ENCODE measurements around the gene MCM9. TPM values are rescaled to one million over a fixed set of nuclear protein-coding genes. Genes with fewer than 3 reads are reported as not detected.

Gene MCM9
- polyA plus RNA-seq, 4 donors, result 3.1 to 18.9 (median 4.4) TPM

DNA sequence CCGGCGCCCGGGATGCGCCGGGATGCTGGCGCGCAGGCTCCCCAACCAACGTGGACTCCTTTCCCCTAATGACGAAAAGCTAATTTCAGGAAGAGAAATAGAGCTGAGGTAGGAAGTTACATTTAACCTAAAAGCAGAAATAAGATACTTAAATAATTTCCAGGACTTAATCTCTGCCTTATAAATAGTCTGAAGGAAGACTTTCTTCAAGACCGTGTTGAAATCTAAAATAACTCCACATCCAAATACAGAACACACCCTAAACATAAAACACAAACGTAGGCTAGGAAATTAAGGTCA lies 39.7 kb downstream of the MCM9 start:
- Histone ChIP-seq H3K4me1 (ENCODE audit: control insufficient read depth in 3 of 3, insufficient read depth in 2 of 3, low read depth in 1 of 3, low read length in 2 of 3) (peaks cover 1 to 15% (median 9%) of the 10 kb centered on the region in 3 donors), H3K27ac (ENCODE audit: low read depth in 1 of 3, low read length in 2 of 3) (peak overlapping the region; percentile 93 to 99 (median 94)), H3K27me3 (ENCODE audit: control insufficient read depth in 3 of 3, insufficient read depth in 3 of 3, low read length in 3 of 3) (no peaks in the 10 kb centered on the region), H3K4me3 (ENCODE audit: low read depth in 1 of 3, low read length in 3 of 3) (peak overlapping the region; percentile 89 to 95 (median 89)), H3K9me3 (ENCODE audit: control insufficient read depth in 2 of 2, insufficient read depth in 1 of 2, low read depth in 1 of 2, low read length in 1 of 2) (no peaks in the 10 kb centered on the region), H3K36me3 (ENCODE audit: control insufficient read depth in 3 of 3, insufficient read depth in 2 of 3, low read depth in 1 of 3, low read length in 3 of 3) (peaks cover 0 to 12% (median 0%) of the 10 kb centered on the region in 3 donors)
- FAIRE-seq (no peak), DNase-seq (no peak)
- WGBS, 3 donors, result 0 to 1% (median 0%) methylated on average over 11 of the region's 11 CpGs

DNA sequence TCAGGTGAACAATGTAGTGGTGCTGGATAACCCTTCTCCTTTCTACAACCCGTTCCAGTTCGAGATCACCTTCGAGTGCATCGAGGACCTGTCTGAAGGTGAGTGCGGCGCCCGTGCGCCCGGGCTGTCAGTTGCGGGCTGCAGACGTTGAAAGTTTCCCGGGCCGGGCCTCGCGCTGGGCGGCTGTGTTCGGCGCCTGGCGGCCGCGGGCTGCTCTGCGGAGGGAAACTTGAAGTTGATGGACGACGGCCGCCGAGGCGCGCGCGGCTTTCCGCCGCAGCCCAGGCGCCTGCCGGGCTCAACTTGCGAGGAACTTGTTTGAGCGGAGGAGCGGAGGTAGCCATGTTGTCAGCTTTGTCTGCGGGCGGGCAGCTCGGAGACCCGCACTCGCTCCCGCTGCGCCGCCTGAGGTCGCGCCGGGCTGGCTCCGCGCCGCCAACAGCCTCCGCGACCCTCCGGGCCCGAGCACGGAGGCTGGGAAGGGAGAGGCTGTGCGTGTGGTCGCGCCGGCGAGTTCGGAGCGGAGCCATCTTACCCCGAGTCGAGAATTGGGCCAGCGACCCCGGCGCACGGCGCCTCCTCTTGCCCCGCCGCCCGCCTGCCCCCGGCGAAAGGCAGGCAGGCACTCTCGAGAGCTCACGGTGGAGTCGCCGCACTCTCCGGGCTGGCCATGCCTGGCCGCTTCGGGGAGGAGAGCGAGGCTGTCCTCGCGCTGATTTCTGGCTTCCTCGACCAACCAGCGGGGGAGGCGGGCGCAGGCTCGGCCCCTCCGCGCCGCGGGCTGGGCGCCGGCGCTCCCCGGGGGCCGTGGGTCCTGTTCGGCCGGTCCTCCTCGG lies 40.3 kb downstream of the MCM9 start:
- H3K27me3 ChIP-seq (ENCODE audit: control insufficient read depth in 3 of 3, insufficient read depth in 3 of 3, low read length in 3 of 3), result no peaks in the 10 kb centered on the region
- DNase-seq, result peak; percentile 52 to 82
- no peak for FAIRE-seq
- peaks cover 1 to 15% (median 9%) of the 10 kb centered on the region in 3 donors for H3K4me1 ChIP-seq (ENCODE audit: control insufficient read depth in 3 of 3, insufficient read depth in 2 of 3, low read depth in 1 of 3, low read length in 2 of 3)
- peak overlapping the region; percentile 89 to 95 (median 89) for H3K4me3 ChIP-seq (ENCODE audit: low read depth in 1 of 3, low read length in 3 of 3)
- no peaks in the 10 kb centered on the region for H3K9me3 ChIP-seq (ENCODE audit: control insufficient read depth in 2 of 2, insufficient read depth in 1 of 2, low read depth in 1 of 2, low read length in 1 of 2)
- H3K36me3 ChIP-seq (ENCODE audit: control insufficient read depth in 3 of 3, insufficient read depth in 2 of 3, low read depth in 1 of 3, low read length in 3 of 3), result peaks cover 0 to 12% (median 0%) of the 10 kb centered on the region in 3 donors
- peak overlapping the region; percentile 93 to 99 (median 94) for H3K27ac ChIP-seq (ENCODE audit: low read depth in 1 of 3, low read length in 2 of 3)
- WGBS, 3 donors, result 0 to 1% (median 0%) methylated on average over 81 to 102 of the region's 102 CpGs

DNA sequence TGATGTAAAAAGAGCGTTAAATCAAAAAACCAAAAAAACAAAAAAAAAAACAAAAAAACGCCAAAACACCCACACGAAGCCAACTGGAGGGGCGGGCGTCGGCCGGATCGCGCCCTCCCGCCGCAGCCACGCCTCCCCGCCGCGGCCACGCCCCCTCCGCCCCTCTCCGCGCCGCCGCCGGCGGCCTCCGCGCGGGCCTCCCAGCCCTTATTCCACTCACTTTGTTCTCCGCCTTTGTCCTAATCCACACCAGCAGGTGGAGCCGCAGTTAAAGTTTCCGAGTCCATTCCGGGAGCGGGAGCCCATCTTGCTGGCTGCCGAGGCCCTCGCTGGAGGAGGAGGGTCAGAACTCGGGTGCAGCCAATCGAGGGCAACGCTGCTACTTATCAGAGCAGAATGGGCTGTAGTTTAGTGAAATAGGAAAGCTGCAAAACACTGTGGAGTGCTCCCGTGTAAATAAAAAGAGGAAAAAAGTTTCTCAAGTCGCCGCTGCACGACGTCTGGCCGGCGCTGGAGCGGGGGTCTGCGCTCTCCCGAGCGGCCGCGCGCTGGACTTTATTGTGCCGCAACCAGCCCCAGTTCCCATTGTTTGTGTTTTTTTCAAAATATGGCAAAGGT lies 41.0 kb downstream of the MCM9 start, which contains the start of gene ASF1A:
ASF1A (plus strand) TSS at position 346 of the 618 bp plus-strand sequence; CDS start at position 608, 262 bp downstream.
- peak within 1 kb of the TSS; percentile 89 to 95 (median 89) for H3K4me3 ChIP-seq (ENCODE audit: low read depth in 1 of 3, low read length in 3 of 3)
- DNase-seq (peak; percentile 99), FAIRE-seq (no peak)
- peaks cover 1 to 15% (median 9%) of the 10 kb centered on the region in 3 donors for H3K4me1 ChIP-seq (ENCODE audit: control insufficient read depth in 3 of 3, insufficient read depth in 2 of 3, low read depth in 1 of 3, low read length in 2 of 3)
- H3K36me3 ChIP-seq (ENCODE audit: control insufficient read depth in 3 of 3, insufficient read depth in 2 of 3, low read depth in 1 of 3, low read length in 3 of 3), result peaks cover 0 to 8% (median 0%) of the 10 kb centered on the region in 3 donors
- peak within 1 kb of the TSS; percentile 93 to 99 (median 94) for H3K27ac ChIP-seq (ENCODE audit: low read depth in 1 of 3, low read length in 2 of 3)
- H3K9me3 ChIP-seq (ENCODE audit: control insufficient read depth in 2 of 2, insufficient read depth in 1 of 2, low read depth in 1 of 2, low read length in 1 of 2), result no peaks in the 10 kb centered on the region
- H3K27me3 ChIP-seq (ENCODE audit: control insufficient read depth in 3 of 3, insufficient read depth in 3 of 3, low read length in 3 of 3), result no peaks in the 10 kb centered on the region
- WGBS, 3 donors, result 0 to 1% (median 1%) methylated on average over 50 to 51 of the region's 51 CpGs

DNA sequence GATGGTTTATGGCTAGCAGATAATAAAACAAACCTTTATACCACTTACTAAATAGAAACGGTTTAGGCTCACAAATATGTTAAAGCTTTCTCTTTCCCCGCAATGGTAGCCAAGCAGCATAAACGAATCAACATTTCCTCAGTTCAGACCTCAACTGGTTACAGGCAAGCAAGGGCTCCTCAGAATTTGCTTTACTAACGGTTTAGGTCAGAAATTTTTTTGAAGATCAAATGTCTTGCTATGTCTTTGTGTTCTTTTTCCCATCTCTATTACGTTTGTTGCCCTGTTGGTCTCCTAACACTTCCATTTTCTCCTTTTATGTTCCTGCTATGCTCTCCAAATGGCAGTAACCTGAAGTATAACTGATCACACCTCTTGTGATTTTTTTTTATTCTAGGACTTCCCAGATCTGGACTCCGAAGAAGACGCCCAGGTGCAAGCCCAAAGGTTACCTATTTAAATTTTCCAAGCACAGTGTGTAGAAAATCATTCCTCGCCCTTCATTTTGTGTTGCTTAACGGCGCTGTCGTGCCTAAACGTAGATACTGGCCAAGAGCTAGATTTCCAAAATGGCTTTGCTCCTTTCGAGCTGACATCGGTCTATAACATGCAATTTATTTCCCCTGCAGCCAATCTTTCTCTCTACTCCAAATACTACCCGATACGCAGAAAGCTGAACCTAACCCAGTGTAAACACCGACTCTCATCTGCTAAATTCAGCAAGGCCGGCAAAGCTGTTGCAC lies 41.7 kb downstream of the MCM9 start:
- Histone ChIP-seq H3K36me3 (ENCODE audit: control insufficient read depth in 3 of 3, insufficient read depth in 2 of 3, low read depth in 1 of 3, low read length in 3 of 3) (peaks cover 0 to 3% (median 0%) of the 10 kb centered on the region in 3 donors), H3K27me3 (ENCODE audit: control insufficient read depth in 3 of 3, insufficient read depth in 3 of 3, low read length in 3 of 3) (no peaks in the 10 kb centered on the region), H3K4me1 (ENCODE audit: control insufficient read depth in 3 of 3, insufficient read depth in 2 of 3, low read depth in 1 of 3, low read length in 2 of 3) (peaks cover 1 to 15% (median 9%) of the 10 kb centered on the region in 3 donors), H3K4me3 (ENCODE audit: low read depth in 1 of 3, low read length in 3 of 3) (peak overlapping the region; percentile 57 to 89 (median 60)), H3K27ac (ENCODE audit: low read depth in 1 of 3, low read length in 2 of 3) (peak overlapping the region; percentile 87 to 96 (median 91)), H3K9me3 (ENCODE audit: control insufficient read depth in 2 of 2, insufficient read depth in 1 of 2, low read depth in 1 of 2, low read length in 1 of 2) (no peaks in the 10 kb centered on the region)
- FAIRE-seq (no peak), DNase-seq (peak; percentile 61 to 83)
- 1% methylated on average over 18 of the region's 18 CpGs for WGBS, 3 donors

DNA sequence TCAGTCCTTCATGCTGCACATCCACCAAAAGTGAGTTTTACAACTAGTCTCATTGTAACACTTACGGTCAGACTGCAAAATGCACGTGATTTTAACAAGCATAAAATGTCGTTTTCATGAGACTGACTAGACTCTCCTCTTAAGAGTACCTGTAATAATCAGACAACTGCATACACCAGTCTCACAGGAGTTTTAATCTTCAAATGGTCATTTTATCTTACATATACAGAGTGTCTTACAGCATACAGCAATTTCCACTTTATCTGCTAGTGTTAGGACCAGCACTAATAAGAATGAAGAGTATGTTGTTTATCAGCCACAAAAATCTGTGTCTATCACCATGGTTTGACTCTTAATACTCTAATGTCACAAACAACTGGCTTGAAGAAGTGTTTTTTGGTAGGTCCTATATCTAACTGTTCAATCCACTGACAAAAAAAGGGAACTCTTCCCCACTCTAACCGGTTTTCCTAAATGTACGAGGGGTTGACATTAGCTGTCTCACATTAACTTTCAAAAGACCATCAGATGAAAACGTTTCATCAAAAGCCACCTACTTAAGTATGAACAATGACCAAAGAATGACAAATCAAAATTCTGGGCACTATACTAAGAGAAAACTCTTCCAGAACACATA lies 42.5 kb downstream of the MCM9 start:
- 7 to 22% (median 11%) methylated on average over 6 of the region's 6 CpGs for WGBS, 3 donors
- no peak for FAIRE-seq

DNA sequence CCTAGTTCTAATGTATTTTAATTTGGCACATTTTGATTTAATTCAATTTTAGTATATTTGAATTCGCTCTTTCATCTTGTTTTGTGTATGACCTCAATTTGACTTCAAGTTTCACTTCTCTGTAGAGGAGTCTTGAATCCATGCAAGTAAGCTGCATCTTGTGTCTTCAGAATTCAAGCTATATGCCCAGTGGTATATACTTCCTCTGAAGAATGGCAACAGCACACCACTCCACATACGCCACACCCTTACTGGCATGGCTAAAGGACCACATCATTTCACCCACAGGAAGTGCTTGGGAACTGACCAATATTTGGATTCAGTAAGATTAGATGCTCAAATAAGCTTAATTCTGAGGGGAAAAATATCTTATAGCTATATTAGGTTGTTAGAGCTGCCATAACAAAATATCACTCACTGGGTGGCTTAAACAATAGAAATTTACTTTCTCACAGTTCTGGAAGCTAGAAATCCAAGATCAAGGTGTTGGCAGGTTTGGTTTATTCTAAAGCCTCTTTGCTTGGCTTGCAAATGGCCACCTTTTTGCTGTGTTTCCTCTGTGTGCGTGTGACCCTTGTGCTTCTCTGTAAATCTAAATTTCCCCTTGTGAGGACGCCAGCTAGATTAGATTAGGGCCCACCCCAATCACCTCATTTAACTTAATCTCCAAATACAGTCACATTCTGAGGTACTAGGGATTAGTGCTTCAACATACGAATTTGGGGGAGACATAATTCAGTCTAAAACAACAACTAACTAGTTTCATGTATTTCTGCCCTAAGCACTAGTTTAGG lies 43.8 kb downstream of the MCM9 start:
- H3K27me3 ChIP-seq (ENCODE audit: control insufficient read depth in 3 of 3, insufficient read depth in 3 of 3, low read length in 3 of 3), result no peaks in the 10 kb centered on the region
- peak overlapping the region in 2 of 3 donors; percentile 43 to 50 for H3K27ac ChIP-seq (ENCODE audit: low read depth in 1 of 3, low read length in 2 of 3)
- no peak for FAIRE-seq
- WGBS, 3 donors, result 66 to 73% (median 70%) methylated on average over 5 of the region's 5 CpGs
- H3K4me1 ChIP-seq (ENCODE audit: control insufficient read depth in 3 of 3, insufficient read depth in 2 of 3, low read depth in 1 of 3, low read length in 2 of 3), result peaks cover under 1 to 13% (median 6%) of the 10 kb centered on the region in 3 donors
- no peak for DNase-seq
- no peaks in the 10 kb centered on the region for H3K9me3 ChIP-seq (ENCODE audit: control insufficient read depth in 2 of 2, insufficient read depth in 1 of 2, low read depth in 1 of 2, low read length in 1 of 2)
- peaks cover 0 to 2% (median 0%) of the 10 kb centered on the region in 3 donors for H3K36me3 ChIP-seq (ENCODE audit: control insufficient read depth in 3 of 3, insufficient read depth in 2 of 3, low read depth in 1 of 3, low read length in 3 of 3)
- no peak overlapping the region for H3K4me3 ChIP-seq (ENCODE audit: low read depth in 1 of 3, low read length in 3 of 3)

More for the DNA sequence above, 42.5 kb downstream of the MCM9 start:
- H3K27me3 ChIP-seq (ENCODE audit: control insufficient read depth in 3 of 3, insufficient read depth in 3 of 3, low read length in 3 of 3), result no peaks in the 10 kb centered on the region
- H3K36me3 ChIP-seq (ENCODE audit: control insufficient read depth in 3 of 3, insufficient read depth in 2 of 3, low read depth in 1 of 3, low read length in 3 of 3), result peaks cover 0 to 3% (median 0%) of the 10 kb centered on the region in 3 donors
- peaks cover 1 to 15% (median 9%) of the 10 kb centered on the region in 3 donors for H3K4me1 ChIP-seq (ENCODE audit: control insufficient read depth in 3 of 3, insufficient read depth in 2 of 3, low read depth in 1 of 3, low read length in 2 of 3)
- no peaks in the 10 kb centered on the region for H3K9me3 ChIP-seq (ENCODE audit: control insufficient read depth in 2 of 2, insufficient read depth in 1 of 2, low read depth in 1 of 2, low read length in 1 of 2)
- peak overlapping the region in 1 of 3 donors; percentile 89 for H3K4me3 ChIP-seq (ENCODE audit: low read depth in 1 of 3, low read length in 3 of 3)
- DNase-seq, result peak in 1 of 2 donors; percentile 11
- H3K27ac ChIP-seq (ENCODE audit: low read depth in 1 of 3, low read length in 2 of 3), result peak overlapping the region; percentile 60 to 91 (median 76)

DNA sequence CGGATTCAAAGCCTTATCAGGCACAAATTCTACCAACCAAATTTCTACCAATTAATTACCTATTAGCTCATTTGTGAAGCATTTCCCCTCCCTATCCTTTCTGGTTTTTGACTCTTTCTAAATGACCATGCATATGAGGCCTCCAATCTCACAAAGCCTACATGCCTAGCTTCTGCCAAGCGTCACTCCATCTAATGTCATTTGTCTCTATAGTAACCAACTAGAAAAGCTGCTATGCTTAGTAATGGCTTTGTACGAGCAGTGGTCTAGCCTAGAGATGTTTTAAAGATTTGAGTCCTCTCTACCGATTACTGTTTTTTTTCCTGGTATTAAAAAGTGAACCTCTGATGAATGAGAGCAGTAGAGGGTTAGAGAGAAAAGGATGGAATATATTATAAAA lies 45.8 kb downstream of the MCM9 start:
- no peak for DNase-seq
- 84 to 93% (median 92%) methylated on average over 4 of the region's 4 CpGs for WGBS, 3 donors
- no peaks in the 10 kb centered on the region for H3K27me3 ChIP-seq (ENCODE audit: control insufficient read depth in 3 of 3, insufficient read depth in 3 of 3, low read length in 3 of 3)
- FAIRE-seq, result no peak
- H3K36me3 ChIP-seq (ENCODE audit: control insufficient read depth in 3 of 3, insufficient read depth in 2 of 3, low read depth in 1 of 3, low read length in 3 of 3), result peaks cover 0 to 2% (median 0%) of the 10 kb centered on the region in 3 donors
- H3K4me1 ChIP-seq (ENCODE audit: control insufficient read depth in 3 of 3, insufficient read depth in 2 of 3, low read depth in 1 of 3, low read length in 2 of 3), result peaks cover 0 to 11% (median 6%) of the 10 kb centered on the region in 3 donors
- no peaks in the 10 kb centered on the region for H3K9me3 ChIP-seq (ENCODE audit: control insufficient read depth in 2 of 2, insufficient read depth in 1 of 2, low read depth in 1 of 2, low read length in 1 of 2)
- no peak overlapping the region for H3K4me3 ChIP-seq (ENCODE audit: low read depth in 1 of 3, low read length in 3 of 3)
- no peak overlapping the region for H3K27ac ChIP-seq (ENCODE audit: low read depth in 1 of 3, low read length in 2 of 3)
